Anterior cingulate cortex (tissue), 58 donors: Measurements from ENCODE around the gene SCYGR2.
"Not testable (repeated sequence)": the region's sequence is repeated elsewhere in the genome, so short reads cannot be mapped to it uniquely, and the experiment has no call there.

Experiments used
- DNase-seq, 58 donors: peaks; one replicate each; lab custom pipeline; 2025; lab: John Stamatoyannopoulos, UW

The SCYGR2 gene

GRCh38 chr2:227598835-227599503 lies at the start of gene SCYGR2:
SCYGR2 (plus strand) TSS chr2:227598893; CDS start chr2:227598893, 0 bp downstream.
- DNase-seq, result not testable (repeated sequence)

DNA sequence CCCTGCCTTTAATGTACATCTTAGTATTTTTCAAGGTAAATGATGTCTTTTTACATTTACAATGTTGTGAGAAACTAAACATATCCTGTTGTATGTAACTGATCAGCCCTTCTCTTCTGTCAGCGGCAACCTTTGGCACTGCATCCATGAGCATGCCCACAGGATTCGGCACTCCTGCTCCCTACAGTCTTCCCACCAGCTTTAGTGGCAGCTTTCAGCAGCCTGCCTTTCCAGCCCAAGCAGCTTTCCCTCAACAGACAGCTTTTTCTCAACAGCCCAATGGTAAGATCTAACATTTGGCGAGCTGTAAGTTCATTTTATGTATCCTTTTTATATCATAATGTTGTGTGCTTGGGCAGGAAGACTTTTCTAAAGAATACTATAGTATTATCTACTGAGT lies 46.9 kb upstream of the SCYGR2 start:
- peak in 1 of 58 donors; percentile 3 for DNase-seq

GRCh38 chr2:227562581-227562980 lies 36.1 kb upstream of the SCYGR2 start:
- no peak for DNase-seq

DNA sequence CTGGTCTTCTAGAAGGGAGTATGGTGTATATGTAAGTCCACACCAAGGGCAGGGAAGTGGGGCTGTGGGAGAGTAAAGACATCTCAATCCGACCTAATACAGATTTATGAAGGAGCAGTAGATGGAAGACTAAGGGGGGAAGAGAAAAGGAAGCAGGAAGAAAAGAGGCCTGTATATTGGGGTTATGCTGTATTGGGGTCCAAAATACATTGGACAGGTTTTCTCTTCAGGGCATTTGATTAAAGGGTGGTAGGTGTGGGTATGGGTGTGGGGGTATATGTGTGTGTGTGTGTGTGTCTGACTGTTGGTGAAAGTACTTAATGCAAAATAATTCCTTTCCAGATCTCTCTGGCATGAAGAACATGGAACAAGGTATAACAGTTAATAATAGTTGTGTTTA lies 33.6 kb upstream of the SCYGR2 start:
- DNase-seq, result no peak

- no peak for DNase-seq
These were observed 32.7 kb upstream of the SCYGR2 start for GRCh38 chr2:227566012-227566411.

- DNase-seq, result no peak
These were observed 29.9 kb upstream of the SCYGR2 start for GRCh38 chr2:227568852-227569169.

DNA sequence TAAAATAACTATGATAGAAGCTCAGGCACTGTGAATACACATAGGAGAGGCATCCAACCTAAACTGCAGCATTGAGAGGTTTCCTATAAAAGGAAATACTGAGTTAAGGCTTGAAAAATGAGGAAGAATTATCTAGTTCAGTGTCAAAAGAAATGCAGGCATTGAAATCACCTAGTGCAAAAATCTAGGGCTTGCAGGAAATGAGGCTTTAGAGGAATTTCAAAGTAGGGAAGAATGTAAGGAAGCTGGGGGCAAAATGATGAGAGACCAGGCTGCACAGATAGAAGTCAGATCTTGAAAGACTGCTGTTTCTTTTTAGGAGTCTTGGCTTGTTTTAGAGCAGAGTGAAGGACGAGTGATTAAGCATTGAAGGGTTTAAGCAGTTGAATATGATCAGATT lies 28.1 kb upstream of the SCYGR2 start:
- no peak for DNase-seq

GRCh38 chr2:227576110-227576509 lies 22.6 kb upstream of the SCYGR2 start:
- no peak for DNase-seq

- DNase-seq, result no peak
These were observed 21.9 kb upstream of the SCYGR2 start for GRCh38 chr2:227576812-227577211.

DNA sequence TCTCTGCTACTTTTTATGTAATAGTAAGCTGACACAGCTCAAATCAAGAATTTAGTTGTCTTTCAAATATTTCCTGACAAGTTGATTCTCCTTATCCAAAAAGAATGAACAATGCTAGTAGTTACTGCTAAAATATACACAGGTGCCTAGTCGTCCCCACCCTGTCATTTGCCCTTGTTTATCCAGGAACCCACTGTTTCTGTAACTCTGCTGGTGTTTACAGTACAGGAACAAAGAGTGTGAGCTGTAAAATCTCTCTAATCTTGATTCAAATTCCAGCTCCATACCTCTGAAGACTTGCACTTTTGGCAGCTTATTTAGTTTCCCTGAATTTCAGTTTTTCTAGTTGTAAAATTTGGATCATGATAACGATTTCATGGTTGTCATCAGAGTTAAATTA lies 21.1 kb upstream of the SCYGR2 start:
- DNase-seq, result no peak

DNA sequence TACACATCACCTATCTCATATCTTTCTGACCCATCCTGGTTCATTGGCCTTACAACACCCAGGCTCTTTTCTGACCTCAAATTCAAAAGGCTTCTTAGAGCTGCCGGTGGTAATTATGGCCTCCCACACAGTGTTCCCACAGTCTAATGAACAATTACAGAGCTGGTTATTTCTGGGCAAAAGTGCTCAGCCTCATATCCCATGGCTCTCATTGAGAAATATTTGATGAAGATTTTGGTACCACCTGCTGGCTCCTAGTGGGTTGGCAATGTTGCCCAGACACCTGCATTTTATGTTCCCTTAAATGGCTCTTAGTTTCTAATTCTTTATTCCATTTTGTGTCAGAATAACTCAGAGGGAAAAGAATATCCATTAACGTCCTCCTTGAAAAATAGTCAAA lies 20.1 kb upstream of the SCYGR2 start:
- no peak for DNase-seq

DNA sequence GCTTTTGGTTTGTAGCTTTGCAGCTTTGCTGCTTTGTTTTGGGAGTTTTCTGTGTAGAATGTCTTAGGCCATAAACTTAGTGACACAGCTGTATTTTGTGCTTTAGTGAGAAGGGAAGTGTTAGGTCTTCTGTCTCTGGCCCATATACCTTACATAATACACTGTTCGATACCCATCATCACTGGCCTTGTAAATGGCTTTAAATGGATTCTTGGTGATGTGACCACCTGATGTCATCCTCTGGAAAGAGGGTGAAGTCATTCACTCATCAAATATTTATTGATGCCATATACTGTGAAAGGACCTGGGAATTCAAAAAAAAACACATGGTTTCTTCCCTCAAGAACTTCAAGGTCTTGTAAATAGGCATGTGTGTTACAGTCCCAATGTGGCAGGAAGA lies 18.9 kb upstream of the SCYGR2 start:
- no peak for DNase-seq

GRCh38 chr2:227582369-227582768 lies 16.3 kb upstream of the SCYGR2 start:
- DNase-seq, result no peak

- no peak for DNase-seq
These were observed 5.9 kb upstream of the SCYGR2 start for GRCh38 chr2:227592694-227593387.

GRCh38 chr2:227595797-227596196 lies 2.9 kb upstream of the SCYGR2 start:
- DNase-seq, result no peak

DNA sequence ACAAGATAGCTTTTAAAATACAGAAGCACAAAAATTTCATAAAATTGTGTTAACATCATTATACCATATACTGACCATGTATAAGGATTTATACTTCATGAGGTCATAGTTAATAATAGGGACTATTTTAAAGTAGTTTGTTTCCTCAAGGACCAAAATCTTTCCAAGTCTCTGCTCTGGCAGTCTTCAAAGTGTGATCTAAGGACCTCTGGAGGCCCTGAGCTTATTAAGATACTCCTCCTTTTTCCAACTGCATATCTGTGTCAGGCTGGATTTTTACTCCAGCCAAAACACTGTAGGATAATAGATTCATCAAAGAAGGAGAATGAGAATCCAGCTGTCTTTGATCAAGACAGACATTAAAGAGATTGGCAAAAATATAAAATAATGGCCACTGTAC lies 1.7 kb upstream of the SCYGR2 start:
- DNase-seq, result no peak

DNA sequence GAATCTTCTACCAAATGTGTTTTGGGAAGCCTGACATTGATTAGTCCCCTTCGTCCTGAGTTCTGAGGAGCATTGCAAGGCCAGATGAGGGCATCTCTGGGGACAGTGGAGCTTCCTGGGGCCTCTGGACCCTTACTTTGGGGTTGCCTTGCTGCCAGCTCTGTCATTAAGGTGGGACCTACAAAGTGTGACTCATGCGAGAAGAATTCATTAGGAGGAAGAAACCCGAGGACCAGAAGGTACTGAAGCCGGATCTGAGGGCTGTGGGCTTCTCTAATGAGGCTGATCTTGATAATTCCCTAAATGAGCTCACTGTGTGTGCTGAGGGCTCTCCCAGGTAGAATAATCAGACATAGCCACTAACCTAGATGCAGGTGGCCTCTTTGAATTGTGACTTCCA lies 695 bp upstream of the SCYGR2 start:
- no peak for DNase-seq

DNA sequence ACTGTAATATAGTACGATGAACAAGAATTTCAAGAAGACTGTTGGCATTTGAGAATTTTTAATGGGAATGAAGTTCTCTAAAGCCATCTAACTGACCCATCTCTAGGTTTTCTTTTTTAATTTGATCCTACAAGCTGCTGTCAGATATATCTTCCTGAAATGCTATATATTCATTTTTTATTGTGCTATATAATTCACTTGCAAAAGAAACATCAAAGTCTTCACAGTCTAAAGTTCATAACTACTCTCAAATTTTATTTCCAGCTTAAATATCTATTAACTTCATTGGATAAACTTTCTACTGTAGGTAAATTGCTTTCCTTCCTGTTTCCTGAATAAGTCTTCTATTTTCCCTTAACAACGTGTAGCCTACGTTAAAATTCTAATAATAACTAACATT lies 3.7 kb downstream of the SCYGR2 start:
- no peak for DNase-seq

DNA sequence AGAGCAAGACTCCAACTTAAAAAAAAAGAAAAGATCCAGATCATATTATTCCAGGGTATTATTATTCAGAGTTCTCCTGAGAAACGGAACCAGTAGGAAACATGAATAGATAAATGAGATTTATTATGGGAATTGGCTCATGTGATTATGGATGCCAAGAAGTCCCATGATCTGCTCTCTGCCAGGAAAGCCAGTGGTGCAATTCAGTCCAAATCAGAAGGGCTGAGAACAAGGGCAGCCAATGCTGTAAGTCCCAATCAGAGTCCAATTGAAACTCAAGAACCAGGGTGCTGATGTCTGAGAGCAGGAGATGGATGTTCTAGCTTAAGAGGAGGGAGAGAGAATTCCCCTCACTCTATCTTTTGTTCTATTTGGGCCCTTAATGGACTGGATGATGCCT lies 7.8 kb downstream of the SCYGR2 start:
- peak in 1 of 58 donors; percentile 1 for DNase-seq

- DNase-seq, result no peak
These were observed 9.2 kb downstream of the SCYGR2 start for GRCh38 chr2:227607941-227608340.

GRCh38 chr2:227608561-227609338 lies 10.1 kb downstream of the SCYGR2 start:
- DNase-seq, result no peak

GRCh38 chr2:227610123-227610522 lies 11.4 kb downstream of the SCYGR2 start:
- no peak for DNase-seq
